SK-N-SH (cell line): Measurements from ENCODE around the gene SHB.

Experiments used
- CTCF ChIP-seq: fragments of 200-600 bp; sonication (generic); IDR thresholded peaks from 2 replicates; pipeline ENCODE4 v1.6.1; 2017; ENCODE audit warnings: antibody characterized with exemption, mild to moderate bottlenecking, moderate library complexity
- ELF1 ChIP-seq: IDR thresholded peaks from 2 replicates; pipeline ENCODE4 v1.4.0; 2012
- MEF2A ChIP-seq: IDR thresholded peaks from 2 replicates; pipeline ENCODE4 v1.4.0; 2012; ENCODE audit warnings: low read depth, borderline replicate concordance
- RFX5 ChIP-seq: IDR thresholded peaks from 2 replicates; pipeline ENCODE4 v1.6.1; 2012; ENCODE audit warnings: mild to moderate bottlenecking, improper control_type of control experiment, low read length
- YY1 ChIP-seq: IDR thresholded peaks from 2 replicates; pipeline ENCODE4 v1.4.0; 2012; ENCODE audit warnings: low read depth, mild to moderate bottlenecking
- TF ChIP-seq, protein P1 (sequence below): fragments of 150-350 bp; IDR thresholded peaks from 2 replicates; pipeline ENCODE4 v1.6.1; 2017; ENCODE audit warnings: antibody characterized with exemption, low read length, low read depth, borderline replicate concordance
- TF ChIP-seq, protein P2 (sequence below): IDR thresholded peaks from 2 replicates; pipeline ENCODE4 v1.4.0; 2012; ENCODE audit warnings: low read depth

GRCh38 chr9:38079461-38080031 is 10.5 kb upstream of the SHB start:
- TF ChIP-seq CTCF (no peak), RFX5 (no peak), MEF2A (no peak), YY1 (no peak), ELF1 (no peak)
- TF ChIP-seq, protein P1, sequence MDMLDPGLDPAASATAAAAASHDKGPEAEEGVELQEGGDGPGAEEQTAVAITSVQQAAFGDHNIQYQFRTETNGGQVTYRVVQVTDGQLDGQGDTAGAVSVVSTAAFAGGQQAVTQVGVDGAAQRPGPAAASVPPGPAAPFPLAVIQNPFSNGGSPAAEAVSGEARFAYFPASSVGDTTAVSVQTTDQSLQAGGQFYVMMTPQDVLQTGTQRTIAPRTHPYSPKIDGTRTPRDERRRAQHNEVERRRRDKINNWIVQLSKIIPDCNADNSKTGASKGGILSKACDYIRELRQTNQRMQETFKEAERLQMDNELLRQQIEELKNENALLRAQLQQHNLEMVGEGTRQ, result no peak
- TF ChIP-seq, protein P2, sequence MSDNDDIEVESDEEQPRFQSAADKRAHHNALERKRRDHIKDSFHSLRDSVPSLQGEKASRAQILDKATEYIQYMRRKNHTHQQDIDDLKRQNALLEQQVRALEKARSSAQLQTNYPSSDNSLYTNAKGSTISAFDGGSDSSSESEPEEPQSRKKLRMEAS, result peak; percentile 72; the same call in 1 of the 2 replicates
